A673 (cell line): Measurements from ENCODE around the gene ZBTB20.

Source experiments
- EZH2 ChIP-seq: fragments of 200-600 bp; sonication (generic); IDR thresholded peaks from 2 replicates; pipeline ENCODE4 v1.6.1; 2017; ENCODE audit warnings: borderline replicate concordance, low read depth, mild to moderate bottlenecking, mixed read lengths, antibody characterized with exemption, low read length; ENCODE audit not compliant: poor library complexity, severe bottlenecking
- TF ChIP-seq, protein P1 (sequence below): fragments of 300-800, 200-600 bp; sonication (generic); conservative IDR thresholded peaks from 2 replicates; pipeline ENCODE4 v1.5.1; 2017; ENCODE audit warnings: low read depth, mild to moderate bottlenecking, antibody characterized with exemption, low read length, moderate library complexity, mixed read lengths

DNA sequence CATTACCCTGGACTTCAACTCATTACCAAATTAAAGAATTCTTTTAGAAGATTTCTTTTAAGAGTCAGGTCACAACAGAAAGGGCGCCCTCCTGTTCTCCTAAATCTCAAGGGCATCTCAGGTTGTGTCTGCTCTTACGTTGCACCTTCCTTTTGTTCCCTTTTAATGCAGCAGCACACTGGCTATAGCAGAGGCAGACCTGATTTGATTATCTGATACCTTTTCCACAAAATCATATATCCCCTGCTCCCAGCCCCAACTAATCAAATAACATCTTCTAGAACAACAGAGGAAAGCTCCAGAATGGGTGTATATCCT, 813.2 kb downstream of the ZBTB20 start:
- TF ChIP-seq EZH2 = no peak
- TF ChIP-seq, protein P1, sequence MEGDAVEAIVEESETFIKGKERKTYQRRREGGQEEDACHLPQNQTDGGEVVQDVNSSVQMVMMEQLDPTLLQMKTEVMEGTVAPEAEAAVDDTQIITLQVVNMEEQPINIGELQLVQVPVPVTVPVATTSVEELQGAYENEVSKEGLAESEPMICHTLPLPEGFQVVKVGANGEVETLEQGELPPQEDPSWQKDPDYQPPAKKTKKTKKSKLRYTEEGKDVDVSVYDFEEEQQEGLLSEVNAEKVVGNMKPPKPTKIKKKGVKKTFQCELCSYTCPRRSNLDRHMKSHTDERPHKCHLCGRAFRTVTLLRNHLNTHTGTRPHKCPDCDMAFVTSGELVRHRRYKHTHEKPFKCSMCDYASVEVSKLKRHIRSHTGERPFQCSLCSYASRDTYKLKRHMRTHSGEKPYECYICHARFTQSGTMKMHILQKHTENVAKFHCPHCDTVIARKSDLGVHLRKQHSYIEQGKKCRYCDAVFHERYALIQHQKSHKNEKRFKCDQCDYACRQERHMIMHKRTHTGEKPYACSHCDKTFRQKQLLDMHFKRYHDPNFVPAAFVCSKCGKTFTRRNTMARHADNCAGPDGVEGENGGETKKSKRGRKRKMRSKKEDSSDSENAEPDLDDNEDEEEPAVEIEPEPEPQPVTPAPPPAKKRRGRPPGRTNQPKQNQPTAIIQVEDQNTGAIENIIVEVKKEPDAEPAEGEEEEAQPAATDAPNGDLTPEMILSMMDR = no peak
